ENCODE data around the gene ZDHHC24. TPM values are rescaled to one million over a fixed set of nuclear protein-coding genes. Genes with fewer than 3 reads are reported as not detected.

Gene ZDHHC24
- total RNA-seq, 1 experiment from 2014 or later = 29.5 TPM

DNA sequence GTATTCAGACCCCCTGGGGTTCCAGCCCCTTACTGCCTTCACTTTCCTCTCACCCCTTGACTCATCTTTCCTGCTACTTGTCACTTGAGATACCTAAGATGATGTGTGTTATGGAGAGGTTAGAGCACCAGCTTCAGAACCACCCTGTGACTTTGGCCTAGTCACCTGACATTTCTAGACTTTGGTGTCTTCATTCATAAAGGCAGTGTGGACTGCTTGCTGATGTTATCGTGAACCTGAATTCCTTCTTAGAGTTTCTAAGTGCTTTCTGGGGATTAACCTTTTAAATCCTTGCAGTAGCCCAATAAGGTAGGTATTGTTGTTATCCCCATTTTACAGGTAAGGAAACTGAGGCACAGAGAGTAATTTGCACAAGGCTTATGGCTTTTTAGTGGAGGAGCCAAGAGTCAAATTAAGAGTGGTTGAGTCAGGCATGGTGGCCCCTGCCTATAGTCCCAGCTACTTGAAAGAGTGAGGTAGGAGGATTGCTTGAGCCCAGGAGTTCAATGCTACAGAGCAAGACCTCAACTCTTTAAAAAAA lies 40.5 kb downstream of the ZDHHC24 start:
- ATAC-seq (no peak), DNase-seq (ENCODE audit: low read depth, low spot score) (no peak)
- intact Hi-C loops (cut with micrococcal nuclease; ENCODE audit: unreplicated experiment) (no loop called here), in situ Hi-C loops (cut with HindIII; ENCODE audit: low pct_unique_long_range_greater_than_20kb, low sequenced_read_pairs) (no loop called here)
- no peaks in the 10 kb centered on the region for H3K4me1 ChIP-seq (ENCODE audit: control insufficient read depth, insufficient read depth, low read length)
- TF ChIP-seq, protein P1, sequence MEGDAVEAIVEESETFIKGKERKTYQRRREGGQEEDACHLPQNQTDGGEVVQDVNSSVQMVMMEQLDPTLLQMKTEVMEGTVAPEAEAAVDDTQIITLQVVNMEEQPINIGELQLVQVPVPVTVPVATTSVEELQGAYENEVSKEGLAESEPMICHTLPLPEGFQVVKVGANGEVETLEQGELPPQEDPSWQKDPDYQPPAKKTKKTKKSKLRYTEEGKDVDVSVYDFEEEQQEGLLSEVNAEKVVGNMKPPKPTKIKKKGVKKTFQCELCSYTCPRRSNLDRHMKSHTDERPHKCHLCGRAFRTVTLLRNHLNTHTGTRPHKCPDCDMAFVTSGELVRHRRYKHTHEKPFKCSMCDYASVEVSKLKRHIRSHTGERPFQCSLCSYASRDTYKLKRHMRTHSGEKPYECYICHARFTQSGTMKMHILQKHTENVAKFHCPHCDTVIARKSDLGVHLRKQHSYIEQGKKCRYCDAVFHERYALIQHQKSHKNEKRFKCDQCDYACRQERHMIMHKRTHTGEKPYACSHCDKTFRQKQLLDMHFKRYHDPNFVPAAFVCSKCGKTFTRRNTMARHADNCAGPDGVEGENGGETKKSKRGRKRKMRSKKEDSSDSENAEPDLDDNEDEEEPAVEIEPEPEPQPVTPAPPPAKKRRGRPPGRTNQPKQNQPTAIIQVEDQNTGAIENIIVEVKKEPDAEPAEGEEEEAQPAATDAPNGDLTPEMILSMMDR (IDR thresholded peaks at IDR 0.05) = no peak
- TF ChIP-seq TCF7L2 (IDR thresholded peaks at IDR 0.05; ENCODE audit: low read depth, low read length) (no peak), POLR2AphosphoS5 (IDR thresholded peaks at IDR 0.05; ENCODE audit: low read depth, low read length) (no peak), SIN3A (IDR thresholded peaks at IDR 0.05; ENCODE audit: borderline replicate concordance, insufficient read depth, low read depth, low read length) (no peak), REST (IDR thresholded peaks at IDR 0.05; ENCODE audit: insufficient read depth in 1 of 2, low read depth in 2 of 2, low read length in 1 of 2) (no peak)
- no peak overlapping the region for H3K27ac ChIP-seq (ENCODE audit: low read length)
- CTCF ChIA-PET = no interaction called here
- no peaks in the 10 kb centered on the region for H3K9me3 ChIP-seq (ENCODE audit: control insufficient read depth, insufficient read depth, low read depth, low read length)
- H3K4me3 ChIP-seq (ENCODE audit: low read depth in 2 of 2, low read length in 2 of 2) = no peak overlapping the region
- POLR2A ChIA-PET = no interaction called here
- H3K36me3 ChIP-seq (ENCODE audit: control insufficient read depth, insufficient read depth, low read length) = no peaks in the 10 kb centered on the region
- no TSS peak for BruUV-seq (replicated peaks)
- H3K27me3 ChIP-seq (ENCODE audit: control insufficient read depth, insufficient read depth, low read length) = no peaks in the 10 kb centered on the region

- no peak for ATAC-seq
- CTCF ChIA-PET = no interaction called here
- no peaks in the 10 kb centered on the region; the same call in 1 of the 2 replicates for H3K36me3 ChIP-seq (ENCODE audit: control insufficient read depth, insufficient read depth, low read length)
- H3K4me3 ChIP-seq (ENCODE audit: low read depth in 2 of 2, low read length in 2 of 2) = no peak overlapping the region
- DNase-seq (ENCODE audit: low read depth, low spot score) = no peak
- H3K9me3 ChIP-seq (ENCODE audit: control insufficient read depth, insufficient read depth, low read depth, low read length) = no peaks in the 10 kb centered on the region
- no TSS peak for BruUV-seq (replicated peaks)
- POLR2A ChIA-PET = no interaction called here
- no peaks in the 10 kb centered on the region for H3K27me3 ChIP-seq (ENCODE audit: control insufficient read depth, insufficient read depth, low read length)
- intact Hi-C loops (cut with micrococcal nuclease; ENCODE audit: unreplicated experiment) (no loop called here), in situ Hi-C loops (cut with HindIII; ENCODE audit: low pct_unique_long_range_greater_than_20kb, low sequenced_read_pairs) (no loop called here)
- TF ChIP-seq TCF7L2 (IDR thresholded peaks at IDR 0.05; ENCODE audit: low read depth, low read length) = no peak
- TF ChIP-seq REST (IDR thresholded peaks at IDR 0.05; ENCODE audit: insufficient read depth in 1 of 2, low read depth in 2 of 2, low read length in 1 of 2) = no peak
- TF ChIP-seq, protein P1 (IDR thresholded peaks at IDR 0.05) = no peak
- no peak for TF ChIP-seq POLR2AphosphoS5 (IDR thresholded peaks at IDR 0.05; ENCODE audit: low read depth, low read length)
- TF ChIP-seq SIN3A (IDR thresholded peaks at IDR 0.05; ENCODE audit: borderline replicate concordance, insufficient read depth, low read depth, low read length) = no peak
- H3K27ac ChIP-seq (ENCODE audit: low read length) = no peak overlapping the region
- no peaks in the 10 kb centered on the region for H3K4me1 ChIP-seq (ENCODE audit: control insufficient read depth, insufficient read depth, low read length)
These were observed 47.3 kb downstream of the ZDHHC24 start for GRCh38 chr11:66498506-66498905.

Data from Panc1 (cell line).